Measurements from ENCODE around the gene CSF3R.
"Not testable (repeated sequence)": the region's sequence is repeated elsewhere in the genome, so short reads cannot be mapped to it uniquely, and the experiment has no call there.

The CSF3R gene

GRCh38 chr1:36480161-36480560, 2.6 kb downstream of the CSF3R start:
- no peak for TF ChIP-seq CTCF (IDR thresholded peaks at IDR 0.05; ENCODE audit: borderline replicate concordance, insufficient read depth, low read depth, low read length)
- H3K4me3 ChIP-seq (ENCODE audit: low read depth, low read length): no peak overlapping the region

- no peak for TF ChIP-seq CTCF (IDR thresholded peaks at IDR 0.05; ENCODE audit: borderline replicate concordance, insufficient read depth, low read depth, low read length)
Measured at GRCh38 chr1:36479505-36480051, 3.1 kb downstream of the CSF3R start.

GRCh38 chr1:36477615-36478014, 5.1 kb downstream of the CSF3R start:
- H3K4me3 ChIP-seq (ENCODE audit: low read depth, low read length): not testable (repeated sequence)

More at GRCh38 chr1:36479505-36480051, 3.1 kb downstream of the CSF3R start:
- H3K4me3 ChIP-seq (ENCODE audit: low read depth, low read length): no peak overlapping the region

- no peak overlapping the region for H3K4me3 ChIP-seq (ENCODE audit: low read depth, low read length)
- no peak for TF ChIP-seq CTCF (IDR thresholded peaks at IDR 0.05; ENCODE audit: borderline replicate concordance, insufficient read depth, low read depth, low read length)
Measured at GRCh38 chr1:36476945-36477344, 5.8 kb downstream of the CSF3R start.

GRCh38 chr1:36475910-36476604, 6.7 kb downstream of the CSF3R start:
- H3K4me3 ChIP-seq (ENCODE audit: low read depth, low read length): no peak overlapping the region
- TF ChIP-seq CTCF (IDR thresholded peaks at IDR 0.05; ENCODE audit: borderline replicate concordance, insufficient read depth, low read depth, low read length): no peak

GRCh38 chr1:36475341-36475740, 7.4 kb downstream of the CSF3R start:
- no peak for TF ChIP-seq CTCF (IDR thresholded peaks at IDR 0.05; ENCODE audit: borderline replicate concordance, insufficient read depth, low read depth, low read length)
- H3K4me3 ChIP-seq (ENCODE audit: low read depth, low read length): no peak overlapping the region

GRCh38 chr1:36472656-36473055, 10.1 kb downstream of the CSF3R start:
- H3K4me3 ChIP-seq (ENCODE audit: low read depth, low read length): no peak overlapping the region
- TF ChIP-seq CTCF (IDR thresholded peaks at IDR 0.05; ENCODE audit: borderline replicate concordance, insufficient read depth, low read depth, low read length): no peak

Measured in GM12875 (cell line).